ENCODE data around the gene TWF1. TPM values are rescaled to one million over a fixed set of nuclear protein-coding genes. Genes with fewer than 3 reads are reported as not detected.

Gene TWF1
- total and polyA plus RNA-seq, 2 donors (not counting 3 experiments of a cell fraction or from before 2014, with no cell fraction given) = 23.8 to 75.5 TPM

- H3K9me1 ChIP-seq (replicated peaks; ENCODE audit: control insufficient read depth, extremely low read depth, insufficient read depth, low read length) = no peaks in the 10 kb centered on the region
- intact Hi-C loops (cut with micrococcal nuclease) (no loop called here), dilution Hi-C loops (cut with MboI; ENCODE audit: extremely low pct_ligation_motif_present, low sequenced_read_pairs) (no loop called here)
- TF ChIP-seq MYC (IDR thresholded peaks at IDR 0.05; ENCODE audit: low read depth, low read length) = no peak
- no peak for TF ChIP-seq CTCF (IDR thresholded peaks at IDR 0.05; ENCODE audit: extremely low read depth in 1 of 2, insufficient read depth in 1 of 2, low read depth in 1 of 2, low read length in 2 of 2)
- TF ChIP-seq FOS (IDR thresholded peaks at IDR 0.05; ENCODE audit: borderline replicate concordance, insufficient read depth, low read length) = no peak
- no peak for TF ChIP-seq MAX (IDR thresholded peaks at IDR 0.05; ENCODE audit: insufficient read depth, insufficient read length)
- no peak for TF ChIP-seq JUN (IDR thresholded peaks at IDR 0.05; ENCODE audit: borderline replicate concordance, insufficient read depth, insufficient read length, low read depth)
- no peak for TF ChIP-seq EZH2 (IDR thresholded peaks at IDR 0.05; ENCODE audit: borderline replicate concordance, low read depth, low read length, severe bottlenecking)
- H2AFZ ChIP-seq (ENCODE audit: low read depth, low read length) = no peak overlapping the region
- H4K20me1 ChIP-seq (replicated peaks; ENCODE audit: control insufficient read depth, extremely low read depth, insufficient read depth, low read length) = no peaks in the 10 kb centered on the region
- DNase-seq (ENCODE audit: low read depth, low spot score) (no peak), FAIRE-seq (no peak)
- no peaks in the 10 kb centered on the region for H3K9me3 ChIP-seq (replicated peaks; ENCODE audit: control insufficient read depth, insufficient read depth, low read length)
- H3K27ac ChIP-seq (ENCODE audit: insufficient read depth, low read depth, low read length) = no peak overlapping the region
- CTCF ChIA-PET = interaction anchor here (1.0 to 2.0 kb wide), 2 partner anchors 11 to 44 kb away, joined by 3 to 5 read pairs; partner anchors contain the start of gene TWF1
- H3K36me3 ChIP-seq (ENCODE audit: control insufficient read depth in 2 of 2, extremely low read depth in 1 of 2, insufficient read depth in 2 of 2, low read length in 2 of 2) = no peaks in the 10 kb centered on the region
- H3K79me2 ChIP-seq (ENCODE audit: control insufficient read depth, insufficient read depth, low read length) = peaks cover 10% of the 10 kb centered on the region
- H3K27me3 ChIP-seq (ENCODE audit: control insufficient read depth in 2 of 2, insufficient read depth in 2 of 2, low read length in 2 of 2) = no peaks in the 10 kb centered on the region
- no TSS peak for BruUV-seq (replicated peaks)
- H3K9ac ChIP-seq (replicated peaks; ENCODE audit: extremely low read depth, insufficient read depth, low read length) = no peak overlapping the region
- no peak overlapping the region for H3K4me2 ChIP-seq (ENCODE audit: insufficient read depth, low read length)
- POLR2A ChIA-PET = interaction anchor here (0.7 kb wide), 1 partner anchor 12 kb away, joined by 3 read pairs; no protein-coding TSS in a partner anchor
- no peak overlapping the region for H3K4me3 ChIP-seq (replicated peaks in 1 of 3; ENCODE audit: insufficient read depth in 1 of 3, low read depth in 1 of 3, low read length in 3 of 3)
- H3K4me1 ChIP-seq (ENCODE audit: control insufficient read depth, extremely low read depth, insufficient read depth, low read length) = peaks cover 17% of the 10 kb centered on the region
Measured at GRCh38 chr12:43761500-43761899, 44.6 kb downstream of the TWF1 start.

Data from endothelial cell of umbilical vein (primary cell).